ENCODE results near the gene CDH22.

CDH22 gene

GRCh38 chr20:46342451-46343347 lies 34.4 kb upstream of the CDH22 start:
- no peak for DNase-seq

- DNase-seq, result no peak
Observed at GRCh38 chr20:46342010-46342378, 33.7 kb upstream of the CDH22 start.

GRCh38 chr20:46341074-46342009 lies 33.0 kb upstream of the CDH22 start:
- no peak for DNase-seq

- DNase-seq, result no peak
Observed at GRCh38 chr20:46339037-46339436, 30.7 kb upstream of the CDH22 start.

GRCh38 chr20:46336735-46337134 lies 28.4 kb upstream of the CDH22 start:
- DNase-seq, result no peak

- DNase-seq, result no peak
Observed at GRCh38 chr20:46334303-46334904, 26.1 kb upstream of the CDH22 start.

GRCh38 chr20:46333161-46333991 lies 25.1 kb upstream of the CDH22 start:
- DNase-seq, result no peak

- DNase-seq, result no peak
Observed at GRCh38 chr20:46332373-46333160, 24.3 kb upstream of the CDH22 start.

GRCh38 chr20:46331611-46332361 lies 23.5 kb upstream of the CDH22 start:
- no peak for DNase-seq

- no peak for DNase-seq
Observed at GRCh38 chr20:46330831-46331371, 22.6 kb upstream of the CDH22 start.

GRCh38 chr20:46330072-46330763 lies 21.9 kb upstream of the CDH22 start:
- DNase-seq, result no peak

- DNase-seq, result no peak
Observed at GRCh38 chr20:46328200-46328882, 20.0 kb upstream of the CDH22 start.

GRCh38 chr20:46327557-46327956 lies 19.3 kb upstream of the CDH22 start:
- DNase-seq, result no peak

GRCh38 chr20:46325789-46326188 lies 17.5 kb upstream of the CDH22 start:
- DNase-seq, result no peak

GRCh38 chr20:46324960-46325703 lies 16.8 kb upstream of the CDH22 start:
- no peak for DNase-seq

- no peak for DNase-seq
Observed at GRCh38 chr20:46324379-46324778, 16.1 kb upstream of the CDH22 start.

- peak; percentile 26 for DNase-seq
Observed at GRCh38 chr20:46323557-46323956, 15.3 kb upstream of the CDH22 start.

- no peak for DNase-seq
Observed at GRCh38 chr20:46322641-46323040, 14.3 kb upstream of the CDH22 start.

All from NCI-H510A (cell line).